PC-9 (cell line): ENCODE data around the gene VAV2.

Experiments
- EZH2 ChIP-seq: fragments of 200-600 bp; sonication (generic); IDR thresholded peaks from 2 replicates; pipeline ENCODE4 v1.8.0; 2017; ENCODE audit warnings: antibody characterized with exemption, low read depth
- TF ChIP-seq, protein P1 (sequence below): fragments of 200-600 bp; sonication (generic); conservative IDR thresholded peaks from 2 replicates; pipeline ENCODE4 v1.6.1; 2017; ENCODE audit warnings: mixed run types, antibody characterized with exemption, mild to moderate bottlenecking, moderate library complexity

DNA sequence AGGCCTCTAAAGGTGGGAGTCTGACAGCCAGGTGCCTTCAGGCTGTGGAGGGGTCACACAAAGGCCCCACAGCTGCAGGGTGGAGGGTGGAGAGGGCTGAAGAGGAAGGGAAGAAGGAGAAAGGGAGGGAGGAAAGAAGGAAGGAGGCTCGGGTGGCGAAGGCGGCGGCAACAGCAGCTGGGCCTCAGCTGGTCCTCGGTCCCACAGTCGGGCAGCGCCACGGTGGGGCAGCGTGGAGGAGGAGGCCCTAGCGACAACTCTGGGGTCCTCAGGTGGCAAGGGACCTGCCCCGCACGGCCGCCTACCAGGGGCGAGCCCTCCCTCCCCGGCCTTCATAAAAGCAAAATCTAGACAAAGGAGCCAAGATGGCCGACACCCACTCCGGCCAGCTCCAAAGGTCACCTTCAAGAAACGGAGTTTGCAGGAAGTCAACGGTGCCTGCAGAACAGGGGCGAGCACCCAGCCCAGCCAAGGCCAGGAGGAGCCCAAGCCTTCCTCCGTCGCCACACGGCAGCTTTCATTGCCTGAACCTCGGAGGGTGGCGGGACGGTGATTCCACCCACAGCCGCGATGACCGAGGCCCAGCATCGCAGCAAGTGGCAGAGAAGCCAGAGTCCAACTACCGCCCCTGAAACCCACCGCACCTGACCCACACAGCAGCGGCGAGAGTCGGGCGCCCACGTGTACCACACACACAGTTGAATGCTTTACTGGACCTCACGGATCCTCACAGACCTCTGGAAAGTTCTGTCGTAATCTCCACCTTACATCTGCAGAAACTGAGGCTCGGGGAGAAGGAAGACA, 98.7 kb downstream of the VAV2 start:
- TF ChIP-seq, protein P1, sequence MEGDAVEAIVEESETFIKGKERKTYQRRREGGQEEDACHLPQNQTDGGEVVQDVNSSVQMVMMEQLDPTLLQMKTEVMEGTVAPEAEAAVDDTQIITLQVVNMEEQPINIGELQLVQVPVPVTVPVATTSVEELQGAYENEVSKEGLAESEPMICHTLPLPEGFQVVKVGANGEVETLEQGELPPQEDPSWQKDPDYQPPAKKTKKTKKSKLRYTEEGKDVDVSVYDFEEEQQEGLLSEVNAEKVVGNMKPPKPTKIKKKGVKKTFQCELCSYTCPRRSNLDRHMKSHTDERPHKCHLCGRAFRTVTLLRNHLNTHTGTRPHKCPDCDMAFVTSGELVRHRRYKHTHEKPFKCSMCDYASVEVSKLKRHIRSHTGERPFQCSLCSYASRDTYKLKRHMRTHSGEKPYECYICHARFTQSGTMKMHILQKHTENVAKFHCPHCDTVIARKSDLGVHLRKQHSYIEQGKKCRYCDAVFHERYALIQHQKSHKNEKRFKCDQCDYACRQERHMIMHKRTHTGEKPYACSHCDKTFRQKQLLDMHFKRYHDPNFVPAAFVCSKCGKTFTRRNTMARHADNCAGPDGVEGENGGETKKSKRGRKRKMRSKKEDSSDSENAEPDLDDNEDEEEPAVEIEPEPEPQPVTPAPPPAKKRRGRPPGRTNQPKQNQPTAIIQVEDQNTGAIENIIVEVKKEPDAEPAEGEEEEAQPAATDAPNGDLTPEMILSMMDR: no peak
- TF ChIP-seq EZH2: no peak
